ENCODE results near the gene CCT6B. TPM values are rescaled to one million over a fixed set of nuclear protein-coding genes. Genes with fewer than 3 reads are reported as not detected.

The CCT6B gene
- total RNA-seq, 1 experiment from 2014 or later: 0.94 TPM

- DNase-seq (ENCODE audit: extremely low read depth, low read depth): peak; percentile 18
These were observed 68.6 kb downstream of the CCT6B start for GRCh38 chr17:34892461-34893249.

GRCh38 chr17:34886831-34887230 is 74.4 kb downstream of the CCT6B start:
- DNase-seq (ENCODE audit: extremely low read depth, low read depth): no peak

GRCh38 chr17:34885076-34885475 is 76.2 kb downstream of the CCT6B start:
- DNase-seq (ENCODE audit: extremely low read depth, low read depth): no peak

GRCh38 chr17:34884597-34884996 is 76.7 kb downstream of the CCT6B start:
- no peak for DNase-seq (ENCODE audit: extremely low read depth, low read depth)

- DNase-seq (ENCODE audit: extremely low read depth, low read depth): no peak
These were observed 77.9 kb downstream of the CCT6B start for GRCh38 chr17:34883106-34884000.

GRCh38 chr17:34879146-34879545 is 82.1 kb downstream of the CCT6B start:
- DNase-seq (ENCODE audit: extremely low read depth, low read depth): no peak

Other genes starting within 250 kb of the CCT6B start
- gene ZNF830, start 80 bp upstream of the CCT6B start, total RNA-seq (2014; rRNA removed; shearing (Covaris generic)): 15.6 and 20.2 TPM in 2 replicates
- 52.2 and 67.1 TPM in 2 replicates for gene LIG3, start 19.1 kb upstream of the CCT6B start, total RNA-seq (2014; rRNA removed; shearing (Covaris generic))
- gene RFFL, start 102.2 kb upstream of the CCT6B start, total RNA-seq (2014; rRNA removed; shearing (Covaris generic)): 26.2 and 26.4 TPM in 2 replicates
- 9.9 and 10.6 TPM in 2 replicates for gene RAD51D, start 158.4 kb upstream of the CCT6B start, total RNA-seq (2014; rRNA removed; shearing (Covaris generic))
- not detected in 2 replicates for gene FNDC8, start 160.2 kb upstream of the CCT6B start, total RNA-seq (2014; rRNA removed; shearing (Covaris generic))
- gene NLE1, start 180.8 kb upstream of the CCT6B start, total RNA-seq (2014; rRNA removed; shearing (Covaris generic)): 26.4 and 27.0 TPM in 2 replicates
- 0.02 TPM in 1 of 2 replicates, not detected in the other for gene UNC45B, start 186.4 kb upstream of the CCT6B start, total RNA-seq (2014; rRNA removed; shearing (Covaris generic))
- not detected in 2 replicates for gene SLC35G3, start 232.9 kb upstream of the CCT6B start, total RNA-seq (2014; rRNA removed; shearing (Covaris generic))